Breast epithelium (tissue), 4 donors: ENCODE data around the gene IGIP. TPM values are rescaled to one million over a fixed set of nuclear protein-coding genes. Genes with fewer than 3 reads are reported as not detected.
"Not testable (repeated sequence)": the region's sequence is repeated elsewhere in the genome, so short reads cannot be mapped to it uniquely, and the experiment has no call there.

Source experiments
- DNase-seq, 2 donors: peaks; one replicate each; pipeline ENCODE4 v3.0.0-alpha.2; 2019; ENCODE audit warnings: low spot score in 2 of 2
- H3K27ac ChIP-seq, 2 donors: fragments of 200-600 bp; sonication (generic) in 1 of 2; one replicate each; pipeline ENCODE4 v1.5.1; 2016 to 2019; ENCODE audit warnings: mild to moderate bottlenecking in 1 of 2
- H3K27me3 ChIP-seq, 2 donors: fragments of 200-600 bp; sonication (generic) in 1 of 2; one replicate each; pipeline versions ENCODE4 v1.5.1 to v1.6.0; 2017 to 2019; ENCODE audit warnings: control low read depth in 1 of 2, mild to moderate bottlenecking in 1 of 2
- H3K36me3 ChIP-seq: fragments of 200-600 bp; one replicate; pipeline ENCODE4 v1.5.1; 2019
- H3K4me1 ChIP-seq, 2 donors: fragments of 200-600 bp; sonication (generic); one replicate each; pipeline ENCODE4 v1.5.1; 2016 to 2019; ENCODE audit warnings: control low read depth in 1 of 2
- H3K4me3 ChIP-seq, 3 donors: fragments of 200-600 bp; sonication (generic); 1 replicate in 2 of 3; 2 replicates in 1 of 3; pipeline ENCODE4 v1.5.1; 2016 to 2019; ENCODE audit warnings: mild to moderate bottlenecking in 3 of 3, moderate library complexity in 2 of 3
- H3K9me3 ChIP-seq, 2 donors: fragments of 200-600 bp; sonication (generic) in 1 of 2; one replicate each; pipeline ENCODE4 v1.5.1; 2016 to 2019; ENCODE audit warnings: control low read depth in 1 of 2
- POLR2A ChIP-seq: fragments of 450-650 bp; IDR thresholded peaks from one replicate; pipeline ENCODE4 v1.6.1; 2016; ENCODE audit warnings: antibody characterized with exemption, mild to moderate bottlenecking, moderate library complexity
- POLR2AphosphoS5 ChIP-seq, 3 donors: sonication (generic); formaldehyde crosslinking; IDR thresholded peaks; one replicate each; pipeline ENCODE4 v1.6.1; 2017; ENCODE audit warnings: antibody characterized with exemption in 3 of 3
- intact Hi-C: fragments of 100-400 bp; cut with DNase I; formaldehyde crosslinking; loops from one replicate; pipeline ENCODE4 v1.15.1; 2023; ENCODE audit warnings: low total_unique reads
- total RNA-seq, 3 donors: library from RNA; depleted of rRNA; stranded (reverse); fragments of >200 nt; gene quantifications; one replicate each; pipeline ENCODE4 v1.1.0, GENCODE V29; 2016
- TF ChIP-seq, protein P1 (sequence below), 3 donors: fragments of 450-650 bp; IDR thresholded peaks; one replicate each; pipeline ENCODE4 v1.5.1; 2016 to 2017; ENCODE audit warnings: antibody characterized with exemption in 3 of 3, mild to moderate bottlenecking in 3 of 3, moderate library complexity in 3 of 3

The IGIP gene
- total RNA-seq, 3 donors from 2014 or later, result 19.0 to 23.1 (median 21.8) TPM

DNA sequence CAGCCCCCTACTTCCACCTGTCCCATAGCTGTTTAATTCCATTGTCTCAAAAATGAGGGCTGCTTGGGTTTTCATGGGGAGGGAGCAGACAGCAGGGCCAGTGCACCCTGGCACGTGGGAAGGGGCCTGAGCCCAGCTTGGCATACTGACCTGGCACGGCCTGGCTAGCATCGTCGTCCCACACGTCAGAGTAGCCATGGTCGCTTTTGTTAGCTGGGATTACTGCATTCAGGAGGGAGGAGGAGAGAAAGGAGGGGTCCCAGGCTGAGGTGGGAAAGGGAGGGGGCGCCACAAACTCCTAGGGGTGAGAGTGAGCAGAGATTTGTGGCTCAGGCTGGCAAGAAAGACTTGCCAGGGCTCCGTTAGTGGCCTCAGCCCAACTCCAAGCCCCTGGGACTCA, 28.2 kb downstream of the IGIP start:
- Histone ChIP-seq H3K4me1 (peaks cover 0 to 14% of the 10 kb centered on the region in 2 donors), H3K27me3 (no peaks in the 10 kb centered on the region), H3K27ac (no peak overlapping the region), H3K9me3 (no peaks in the 10 kb centered on the region), H3K36me3 (no peaks in the 10 kb centered on the region), H3K4me3 (no peak overlapping the region)
- TF ChIP-seq POLR2A, result no peak
- TF ChIP-seq, protein P1, sequence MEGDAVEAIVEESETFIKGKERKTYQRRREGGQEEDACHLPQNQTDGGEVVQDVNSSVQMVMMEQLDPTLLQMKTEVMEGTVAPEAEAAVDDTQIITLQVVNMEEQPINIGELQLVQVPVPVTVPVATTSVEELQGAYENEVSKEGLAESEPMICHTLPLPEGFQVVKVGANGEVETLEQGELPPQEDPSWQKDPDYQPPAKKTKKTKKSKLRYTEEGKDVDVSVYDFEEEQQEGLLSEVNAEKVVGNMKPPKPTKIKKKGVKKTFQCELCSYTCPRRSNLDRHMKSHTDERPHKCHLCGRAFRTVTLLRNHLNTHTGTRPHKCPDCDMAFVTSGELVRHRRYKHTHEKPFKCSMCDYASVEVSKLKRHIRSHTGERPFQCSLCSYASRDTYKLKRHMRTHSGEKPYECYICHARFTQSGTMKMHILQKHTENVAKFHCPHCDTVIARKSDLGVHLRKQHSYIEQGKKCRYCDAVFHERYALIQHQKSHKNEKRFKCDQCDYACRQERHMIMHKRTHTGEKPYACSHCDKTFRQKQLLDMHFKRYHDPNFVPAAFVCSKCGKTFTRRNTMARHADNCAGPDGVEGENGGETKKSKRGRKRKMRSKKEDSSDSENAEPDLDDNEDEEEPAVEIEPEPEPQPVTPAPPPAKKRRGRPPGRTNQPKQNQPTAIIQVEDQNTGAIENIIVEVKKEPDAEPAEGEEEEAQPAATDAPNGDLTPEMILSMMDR (IDR thresholded peaks at IDR 0.05), result no peak
- no peak for TF ChIP-seq POLR2AphosphoS5 (IDR thresholded peaks at IDR 0.05)
- intact Hi-C loops, result loop anchor here (5.0 to 10.0 kb wide), 2 partner anchors 77 to 369 kb away; no protein-coding TSS in a partner anchor
- DNase-seq, result no peak

DNA sequence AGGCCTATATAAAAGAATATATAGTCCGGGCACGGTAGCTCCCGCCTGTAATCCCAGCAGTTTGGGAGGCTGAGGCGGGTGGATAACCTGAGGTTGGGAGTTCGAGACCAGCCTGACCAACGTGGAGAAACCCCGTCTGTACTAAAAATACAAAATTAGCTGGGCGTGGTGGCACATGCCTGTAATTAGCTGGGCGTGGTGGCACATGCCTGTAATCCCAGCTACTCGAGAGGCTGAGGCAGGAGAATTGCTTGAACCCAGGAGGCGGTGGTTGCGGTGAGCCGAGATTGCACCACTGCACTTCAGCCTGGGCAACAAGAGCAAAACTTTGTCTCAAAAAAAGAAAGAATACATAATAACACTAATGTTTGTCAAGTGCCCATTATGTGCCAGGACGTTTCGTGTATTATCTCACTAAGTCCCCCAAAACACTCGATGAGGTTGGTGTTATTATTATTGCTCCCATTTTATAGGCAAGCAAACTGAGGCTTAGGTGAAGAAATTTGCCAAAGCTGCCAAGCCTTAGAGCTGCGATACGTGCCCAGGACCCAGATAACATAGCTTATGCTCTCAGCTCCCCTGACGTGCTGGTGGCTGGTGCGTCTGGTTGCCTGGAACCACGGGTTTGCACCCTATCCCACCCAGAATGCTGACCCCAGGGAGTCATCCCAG, 29.1 kb downstream of the IGIP start:
- intact Hi-C loops, result loop anchor here (5.0 to 10.0 kb wide), 2 partner anchors 78 to 370 kb away; no protein-coding TSS in a partner anchor
- H3K4me3 ChIP-seq, H3K36me3 ChIP-seq, H3K27ac ChIP-seq, H3K9me3 ChIP-seq, H3K27me3 ChIP-seq, DNase-seq: not testable (repeated sequence)
- peaks cover 0 to 14% of the 10 kb centered on the region in 2 donors for H3K4me1 ChIP-seq

DNA sequence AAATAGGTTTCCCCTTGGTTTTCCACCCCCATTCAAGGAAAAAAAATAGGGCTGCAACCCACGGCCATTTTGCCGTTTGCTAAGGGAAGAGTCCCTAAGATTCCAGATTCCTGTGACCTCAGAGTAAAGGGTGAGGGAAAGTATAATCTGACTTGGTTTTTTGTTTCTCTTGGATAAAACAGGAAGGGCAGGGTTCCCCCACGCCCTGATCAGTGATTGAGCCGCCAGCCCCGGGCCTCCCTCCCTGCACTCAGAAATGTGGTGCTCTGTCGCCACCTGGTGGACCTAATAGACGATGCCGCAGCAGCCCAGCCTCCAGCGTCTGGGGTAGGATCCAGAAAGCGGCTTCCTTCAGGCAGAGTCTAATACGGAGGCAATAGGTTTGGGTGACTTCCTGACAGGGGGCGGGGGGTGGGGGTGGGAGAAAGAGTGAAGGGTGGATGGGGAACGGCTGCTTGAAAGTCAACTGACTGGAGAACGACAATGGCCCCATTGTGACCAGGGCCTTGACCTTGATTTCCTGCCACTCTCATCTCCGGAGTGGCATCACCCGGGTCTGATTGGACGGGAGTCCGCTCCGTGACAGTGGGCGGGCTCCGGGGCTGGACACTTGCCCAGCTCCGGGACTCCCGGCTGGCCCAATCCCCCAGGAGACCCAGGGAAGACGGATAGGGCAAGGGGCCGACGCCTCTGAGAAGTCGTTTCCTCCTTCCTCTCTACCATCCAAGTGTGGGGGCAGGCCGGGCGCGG, 31.5 kb downstream of the IGIP start:
- TF ChIP-seq, protein P1 (IDR thresholded peaks at IDR 0.05), result peak; percentile 88 to 96 (median 95)
- no peak for TF ChIP-seq POLR2A
- Histone ChIP-seq H3K27me3 (no peaks in the 10 kb centered on the region), H3K4me3 (peak overlapping the region; percentile 31 to 60 (median 47)), H3K9me3 (no peaks in the 10 kb centered on the region), H3K4me1 (peaks cover 0 to 6% of the 10 kb centered on the region in 2 donors), H3K36me3 (no peaks in the 10 kb centered on the region), H3K27ac (peak overlapping the region; percentile 55 to 56)
- intact Hi-C loops, result loop anchor here (10.0 kb wide), 1 partner anchor 372 kb away; no protein-coding TSS in a partner anchor
- peak; percentile 81 to 85 for DNase-seq

DNA sequence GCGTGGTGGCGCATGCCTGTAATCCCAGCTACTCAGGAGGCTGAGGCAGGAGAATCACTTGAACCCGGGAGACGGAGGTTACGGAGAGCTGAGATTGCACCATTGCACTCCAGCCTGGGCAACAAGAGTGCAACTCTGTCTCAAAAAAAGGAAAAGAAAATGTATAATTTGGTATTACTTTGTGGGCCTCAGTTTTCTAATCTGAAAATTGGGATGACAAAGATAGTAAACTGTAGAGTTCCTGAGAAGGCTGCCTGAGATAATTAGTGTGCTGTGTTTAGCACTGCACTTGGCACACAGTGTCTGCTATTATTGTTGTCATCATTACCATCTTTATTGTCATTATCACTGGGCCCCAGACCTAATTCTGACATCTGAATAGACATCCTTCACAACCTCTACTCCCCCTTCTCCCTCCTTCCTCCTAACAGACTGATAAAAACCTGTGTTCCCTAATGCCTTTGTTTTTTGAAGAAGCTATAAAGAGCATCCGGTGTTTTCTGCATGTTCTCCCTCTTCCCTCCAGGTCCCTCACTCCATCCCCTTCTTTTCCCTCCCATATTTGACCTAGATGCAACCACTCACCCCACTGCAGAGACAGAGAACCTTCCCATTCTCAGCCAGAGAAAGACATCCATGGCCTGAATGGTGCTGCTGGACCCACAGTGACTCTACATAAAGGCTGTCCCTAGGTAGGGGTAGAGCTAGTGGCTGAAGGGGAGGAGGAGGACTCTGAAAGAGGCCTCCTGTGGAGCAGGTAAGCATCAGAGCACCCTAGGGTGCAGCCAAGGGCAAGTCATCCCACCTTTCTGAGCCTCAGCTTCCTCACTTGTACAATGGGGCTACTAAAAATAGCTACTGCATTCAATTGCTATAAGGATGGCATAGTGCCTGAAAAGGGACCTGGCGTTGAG, 33.5 kb downstream of the IGIP start:
- H3K4me1 ChIP-seq, result no peaks in the 10 kb centered on the region
- TF ChIP-seq POLR2A, result no peak
- TF ChIP-seq, protein P1 (IDR thresholded peaks at IDR 0.05), result no peak
- no peak for TF ChIP-seq POLR2AphosphoS5 (IDR thresholded peaks at IDR 0.05)
- no peak overlapping the region for H3K4me3 ChIP-seq
- no peaks in the 10 kb centered on the region for H3K27me3 ChIP-seq
- no peak for DNase-seq
- H3K27ac ChIP-seq, result no peak overlapping the region
- no peaks in the 10 kb centered on the region for H3K36me3 ChIP-seq
- H3K9me3 ChIP-seq, result no peaks in the 10 kb centered on the region
- intact Hi-C loops, result loop anchor here (10.0 kb wide), 1 partner anchor 374 kb away; no protein-coding TSS in a partner anchor

DNA sequence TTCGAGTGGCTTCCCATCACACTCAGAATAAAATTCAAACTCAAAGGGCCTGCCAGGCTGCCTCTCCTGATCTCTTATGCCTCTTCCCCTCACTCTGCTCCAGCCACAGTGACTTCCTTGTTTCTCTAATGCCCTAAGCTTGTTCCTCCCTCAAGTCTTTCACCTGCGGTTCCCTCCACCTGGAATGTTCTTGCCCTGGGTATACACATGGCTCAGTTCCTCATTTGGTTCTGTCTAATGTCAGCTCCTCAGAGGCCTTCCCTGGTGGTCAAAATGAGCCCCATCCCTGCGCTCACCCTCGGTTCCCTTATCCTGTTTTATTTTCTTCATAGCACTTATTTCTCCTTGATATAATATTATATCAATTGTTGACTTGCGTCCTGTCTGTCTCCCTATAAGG, 36.5 kb downstream of the IGIP start:
- no peak overlapping the region for H3K27ac ChIP-seq
- H3K4me1 ChIP-seq, result no peaks in the 10 kb centered on the region
- TF ChIP-seq, protein P1 (IDR thresholded peaks at IDR 0.05), result no peak
- TF ChIP-seq POLR2A, result no peak
- no peak for TF ChIP-seq POLR2AphosphoS5 (IDR thresholded peaks at IDR 0.05)
- H3K9me3 ChIP-seq, result no peaks in the 10 kb centered on the region
- no peak overlapping the region for H3K4me3 ChIP-seq
- no peaks in the 10 kb centered on the region for H3K27me3 ChIP-seq
- no peak for DNase-seq
- H3K36me3 ChIP-seq, result no peaks in the 10 kb centered on the region
- intact Hi-C loops, result no loop called here
